Duodenal mucosa (tissue), 2 donors: ENCODE data around the gene MAST4.

Source experiments
- H3K27ac ChIP-seq: one replicate; pipeline ENCODE4 v1.7.0; 2013; ENCODE audit warnings: low read depth, low read length
- H3K27me3 ChIP-seq, 2 donors: one replicate each; pipeline ENCODE4 v1.7.0; 2013; ENCODE audit warnings: low read length in 2 of 2, control low read depth in 1 of 2; ENCODE audit not compliant: insufficient read depth in 2 of 2, control insufficient read depth in 1 of 2
- H3K36me3 ChIP-seq, 2 donors: one replicate each; pipeline ENCODE4 v1.7.0; 2013; ENCODE audit warnings: low read length in 2 of 2, control low read depth in 1 of 2; ENCODE audit not compliant: insufficient read depth in 2 of 2, control insufficient read depth in 1 of 2
- H3K4me1 ChIP-seq, 2 donors: one replicate each; pipeline ENCODE4 v1.7.0; 2013; ENCODE audit warnings: low read length in 2 of 2, control low read depth in 1 of 2; ENCODE audit not compliant: insufficient read depth in 2 of 2, control insufficient read depth in 1 of 2
- H3K4me3 ChIP-seq, 2 donors: one replicate each; pipeline ENCODE4 v1.7.0; 2013; ENCODE audit warnings: low read length in 2 of 2, low read depth in 1 of 2
- H3K9ac ChIP-seq, 2 donors: one replicate each; pipeline ENCODE4 v1.7.0; 2013; ENCODE audit warnings: low read length in 2 of 2, low read depth in 1 of 2
- H3K9me3 ChIP-seq, 2 donors: one replicate each; pipeline ENCODE4 v1.7.0; 2013; ENCODE audit warnings: low read length in 2 of 2, control low read depth in 1 of 2; ENCODE audit not compliant: control insufficient read depth in 1 of 2

MAST4 gene

GRCh38 chr5:66876266-66876807, 280.1 kb downstream of the MAST4 start:
- no peaks in the 10 kb centered on the region for H3K9me3 ChIP-seq
- H3K27ac ChIP-seq, result no peak overlapping the region
- no peaks in the 10 kb centered on the region for H3K4me1 ChIP-seq
- no peak overlapping the region for H3K4me3 ChIP-seq
- no peak overlapping the region for H3K9ac ChIP-seq
- H3K36me3 ChIP-seq, result no peaks in the 10 kb centered on the region
- H3K27me3 ChIP-seq, result no peaks in the 10 kb centered on the region

- H3K27me3 ChIP-seq, result no peaks in the 10 kb centered on the region
- no peak overlapping the region for H3K27ac ChIP-seq
- H3K36me3 ChIP-seq, result no peaks in the 10 kb centered on the region
- H3K9ac ChIP-seq, result no peak overlapping the region
- no peaks in the 10 kb centered on the region for H3K9me3 ChIP-seq
- H3K4me1 ChIP-seq, result no peaks in the 10 kb centered on the region
- H3K4me3 ChIP-seq, result no peak overlapping the region
Observed at GRCh38 chr5:66877843-66878242, 281.6 kb downstream of the MAST4 start.

- Histone ChIP-seq H3K9me3 (no peaks in the 10 kb centered on the region), H3K36me3 (no peaks in the 10 kb centered on the region), H3K4me1 (no peaks in the 10 kb centered on the region), H3K27me3 (no peaks in the 10 kb centered on the region), H3K4me3 (no peak overlapping the region), H3K27ac (no peak overlapping the region), H3K9ac (no peak overlapping the region)
Observed at GRCh38 chr5:66880401-66880800, 284.2 kb downstream of the MAST4 start.

GRCh38 chr5:66881480-66882161, 285.4 kb downstream of the MAST4 start:
- Histone ChIP-seq H3K27ac (no peak overlapping the region), H3K4me1 (no peaks in the 10 kb centered on the region), H3K9me3 (no peaks in the 10 kb centered on the region), H3K36me3 (no peaks in the 10 kb centered on the region), H3K9ac (no peak overlapping the region), H3K4me3 (no peak overlapping the region), H3K27me3 (no peaks in the 10 kb centered on the region)

GRCh38 chr5:66882606-66883227, 286.5 kb downstream of the MAST4 start:
- H3K9me3 ChIP-seq, result no peaks in the 10 kb centered on the region
- H3K9ac ChIP-seq, result no peak overlapping the region
- no peaks in the 10 kb centered on the region for H3K27me3 ChIP-seq
- H3K4me3 ChIP-seq, result no peak overlapping the region
- H3K4me1 ChIP-seq, result no peaks in the 10 kb centered on the region
- no peaks in the 10 kb centered on the region for H3K36me3 ChIP-seq
- H3K27ac ChIP-seq, result no peak overlapping the region

- Histone ChIP-seq H3K4me1 (peaks cover 0 to 7% of the 10 kb centered on the region in 2 donors), H3K9ac (no peak overlapping the region), H3K4me3 (no peak overlapping the region), H3K36me3 (no peaks in the 10 kb centered on the region), H3K27me3 (no peaks in the 10 kb centered on the region), H3K9me3 (no peaks in the 10 kb centered on the region), H3K27ac (no peak overlapping the region)
Observed at GRCh38 chr5:66884564-66885243, 288.5 kb downstream of the MAST4 start.

GRCh38 chr5:66886941-66887340, 290.7 kb downstream of the MAST4 start:
- Histone ChIP-seq H3K36me3 (no peaks in the 10 kb centered on the region), H3K9me3 (no peaks in the 10 kb centered on the region), H3K4me3 (no peak overlapping the region), H3K27me3 (no peaks in the 10 kb centered on the region), H3K9ac (no peak overlapping the region), H3K27ac (no peak overlapping the region), H3K4me1 (peaks cover 0 to 10% of the 10 kb centered on the region in 2 donors)

- Histone ChIP-seq H3K27ac (no peak overlapping the region), H3K36me3 (no peaks in the 10 kb centered on the region), H3K9ac (no peak overlapping the region), H3K4me3 (no peak overlapping the region), H3K9me3 (no peaks in the 10 kb centered on the region), H3K27me3 (no peaks in the 10 kb centered on the region), H3K4me1 (peaks cover 0 to 10% of the 10 kb centered on the region in 2 donors)
Observed at GRCh38 chr5:66888613-66889012, 292.4 kb downstream of the MAST4 start.

- Histone ChIP-seq H3K4me1 (peaks cover 0 to 10% of the 10 kb centered on the region in 2 donors), H3K9me3 (no peaks in the 10 kb centered on the region), H3K27me3 (no peaks in the 10 kb centered on the region), H3K27ac (no peak overlapping the region), H3K9ac (no peak overlapping the region), H3K36me3 (no peaks in the 10 kb centered on the region), H3K4me3 (no peak overlapping the region)
Observed at GRCh38 chr5:66889056-66889455, 292.9 kb downstream of the MAST4 start.

GRCh38 chr5:66889524-66889923, 293.3 kb downstream of the MAST4 start:
- H3K4me3 ChIP-seq, result no peak overlapping the region
- H3K36me3 ChIP-seq, result no peaks in the 10 kb centered on the region
- H3K9me3 ChIP-seq, result no peaks in the 10 kb centered on the region
- H3K9ac ChIP-seq, result no peak overlapping the region
- peaks cover 0 to 10% of the 10 kb centered on the region in 2 donors for H3K4me1 ChIP-seq
- no peaks in the 10 kb centered on the region for H3K27me3 ChIP-seq
- no peak overlapping the region for H3K27ac ChIP-seq
